Fibroblast of lung (primary cell): ENCODE data around the gene TBATA. TPM values are rescaled to one million over a fixed set of nuclear protein-coding genes. Genes with fewer than 3 reads are reported as not detected.
A peak's percentile ranks its signal among the peaks of the same experiment; 100 is the strongest.

Experiments used
- DNase-seq, 2 donors: peaks; one replicate each; pipeline versions ENCODE4 v3.0.0 to v3.0.0-alpha.2; 2010; ENCODE audit warnings: low read depth in 2 of 2
- H2AFZ ChIP-seq: 2 replicates; pipeline ENCODE4 v1.5.1; 2012; ENCODE audit warnings: low read length, control low read depth, inconsistent platforms
- H3K27ac ChIP-seq: 2 replicates; pipeline ENCODE4 v1.5.1; 2011; ENCODE audit warnings: low read length, control low read depth; ENCODE audit not compliant: insufficient read depth
- H3K27me3 ChIP-seq: 2 replicates; pipeline ENCODE4 v1.5.1; 2011; ENCODE audit warnings: mild to moderate bottlenecking, low read length; ENCODE audit not compliant: control insufficient read depth, insufficient read depth
- H3K36me3 ChIP-seq: 2 replicates; pipeline ENCODE4 v1.5.1; 2011; ENCODE audit warnings: low read length; ENCODE audit not compliant: control insufficient read depth, insufficient read depth
- H3K4me1 ChIP-seq: 2 replicates; pipeline ENCODE4 v1.5.1; 2011; ENCODE audit warnings: low read length; ENCODE audit not compliant: control insufficient read depth, insufficient read depth; ENCODE audit errors: extremely low read depth
- H3K4me2 ChIP-seq: 2 replicates; pipeline ENCODE4 v1.5.1; 2011; ENCODE audit warnings: low read length, control low read depth; ENCODE audit not compliant: insufficient read depth; ENCODE audit errors: extremely low read depth
- H3K4me3 ChIP-seq, 4 experiments: fragments of 200-600 bp in 1 of 4; sonication (generic) in 1 of 4; replicated peaks in 1 of 4; 2 replicates each; pipeline ENCODE4 v1.5.1; 2011 to 2016; ENCODE audit warnings: low read length in 4 of 4, low read depth in 3 of 4, mild to moderate bottlenecking in 3 of 4, control low read depth in 2 of 4, inconsistent platforms in 1 of 4, mixed read lengths in 1 of 4; ENCODE audit not compliant: insufficient read depth in 1 of 4; ENCODE audit errors: control extremely low read depth in 1 of 4
- H3K79me2 ChIP-seq: 2 replicates; pipeline ENCODE4 v1.5.1; 2012; ENCODE audit warnings: mild to moderate bottlenecking, low read length, inconsistent platforms; ENCODE audit not compliant: control insufficient read depth, insufficient read depth
- H3K9ac ChIP-seq: 2 replicates; pipeline ENCODE4 v1.5.1; 2011; ENCODE audit warnings: mild to moderate bottlenecking, low read length, control low read depth; ENCODE audit not compliant: insufficient read depth
- H3K9me3 ChIP-seq: 2 replicates; pipeline ENCODE4 v1.5.1; 2012; ENCODE audit warnings: low read depth, low read length; ENCODE audit not compliant: control insufficient read depth, insufficient read depth
- H4K20me1 ChIP-seq: 2 replicates; pipeline ENCODE4 v1.5.1; 2011; ENCODE audit warnings: low read length; ENCODE audit not compliant: control insufficient read depth, insufficient read depth; ENCODE audit errors: extremely low read depth
- EZH2 ChIP-seq: IDR thresholded peaks from 2 replicates; pipeline ENCODE4 v1.5.1; 2012; ENCODE audit warnings: low read length, control low read depth, mild to moderate bottlenecking; ENCODE audit errors: missing control alignments
- polyA plus RNA-seq, 2 donors: library from polyadenylated mRNA; depleted of rRNA in 1 of 2; stranded (reverse) in 1 of 2; unstranded in 1 of 2; fragments of >200 nt; gene quantifications; 2 replicates each; pipeline ENCODE4 v1.2.1, GENCODE V29; 2011 to 2012; ENCODE audit warnings: missing spikeins in 1 of 2
- total RNA-seq: library from RNA; depleted of rRNA; stranded (reverse); fragments of >200 nt; gene quantifications from 2 replicates; pipeline ENCODE4 v1.2.1, GENCODE V29; 2014
- TF ChIP-seq, protein P1 (sequence below), 2 donors: IDR thresholded peaks in 1 of 2; conservative IDR thresholded peaks in 1 of 2; 1 replicate in 1 of 2; 2 replicates in 1 of 2; pipeline ENCODE4 v1.5.1; 2011 to 2012; ENCODE audit warnings: low read length in 2 of 2, control low read depth in 1 of 2, inconsistent platforms in 1 of 2, low read depth in 1 of 2, mild to moderate bottlenecking in 1 of 2

The TBATA gene
- total and polyA plus RNA-seq, 2 donors (not counting 1 experiment from before 2014, with no cell fraction given), result not detected

DNA sequence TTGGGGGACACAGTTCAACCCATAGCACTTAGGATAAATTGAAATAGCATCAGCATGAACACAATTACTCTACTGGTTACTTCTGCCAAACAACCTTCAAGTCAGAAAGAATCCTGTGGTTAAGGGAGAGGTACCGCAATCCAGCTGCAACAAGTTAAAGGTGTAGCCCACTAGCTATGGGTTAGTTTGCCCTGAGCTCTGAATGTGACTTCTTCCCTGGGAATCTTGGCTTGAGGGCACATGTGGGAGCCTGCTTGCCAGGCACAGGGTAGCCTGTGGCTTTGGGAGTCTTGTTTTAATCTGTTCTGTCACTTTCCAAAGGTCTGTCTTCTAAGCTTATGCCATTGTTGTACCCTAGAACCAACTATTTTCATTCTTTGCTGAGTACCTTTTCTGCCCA, 21.7 kb upstream of the TBATA start:
- H2AFZ ChIP-seq, result no peak overlapping the region
- H3K4me1 ChIP-seq, result no peaks in the 10 kb centered on the region
- TF ChIP-seq EZH2, result no peak
- TF ChIP-seq, protein P1, sequence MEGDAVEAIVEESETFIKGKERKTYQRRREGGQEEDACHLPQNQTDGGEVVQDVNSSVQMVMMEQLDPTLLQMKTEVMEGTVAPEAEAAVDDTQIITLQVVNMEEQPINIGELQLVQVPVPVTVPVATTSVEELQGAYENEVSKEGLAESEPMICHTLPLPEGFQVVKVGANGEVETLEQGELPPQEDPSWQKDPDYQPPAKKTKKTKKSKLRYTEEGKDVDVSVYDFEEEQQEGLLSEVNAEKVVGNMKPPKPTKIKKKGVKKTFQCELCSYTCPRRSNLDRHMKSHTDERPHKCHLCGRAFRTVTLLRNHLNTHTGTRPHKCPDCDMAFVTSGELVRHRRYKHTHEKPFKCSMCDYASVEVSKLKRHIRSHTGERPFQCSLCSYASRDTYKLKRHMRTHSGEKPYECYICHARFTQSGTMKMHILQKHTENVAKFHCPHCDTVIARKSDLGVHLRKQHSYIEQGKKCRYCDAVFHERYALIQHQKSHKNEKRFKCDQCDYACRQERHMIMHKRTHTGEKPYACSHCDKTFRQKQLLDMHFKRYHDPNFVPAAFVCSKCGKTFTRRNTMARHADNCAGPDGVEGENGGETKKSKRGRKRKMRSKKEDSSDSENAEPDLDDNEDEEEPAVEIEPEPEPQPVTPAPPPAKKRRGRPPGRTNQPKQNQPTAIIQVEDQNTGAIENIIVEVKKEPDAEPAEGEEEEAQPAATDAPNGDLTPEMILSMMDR (conservative IDR thresholded peaks at IDR 0.05 in 1 of 2, IDR thresholded peaks at IDR 0.05 in 1 of 2; ENCODE audit: low read depth in 1 of 2, low read length in 2 of 2), result no peak
- H3K79me2 ChIP-seq, result no peaks in the 10 kb centered on the region
- H3K9me3 ChIP-seq, result no peaks in the 10 kb centered on the region
- H3K36me3 ChIP-seq, result no peaks in the 10 kb centered on the region
- no peak overlapping the region for H3K27ac ChIP-seq
- DNase-seq, result no peak
- no peak overlapping the region for H3K4me3 ChIP-seq
- H3K27me3 ChIP-seq, result peaks cover 5% of the 10 kb centered on the region
- no peaks in the 10 kb centered on the region for H4K20me1 ChIP-seq
- no peak overlapping the region for H3K9ac ChIP-seq
- no peak overlapping the region for H3K4me2 ChIP-seq

DNA sequence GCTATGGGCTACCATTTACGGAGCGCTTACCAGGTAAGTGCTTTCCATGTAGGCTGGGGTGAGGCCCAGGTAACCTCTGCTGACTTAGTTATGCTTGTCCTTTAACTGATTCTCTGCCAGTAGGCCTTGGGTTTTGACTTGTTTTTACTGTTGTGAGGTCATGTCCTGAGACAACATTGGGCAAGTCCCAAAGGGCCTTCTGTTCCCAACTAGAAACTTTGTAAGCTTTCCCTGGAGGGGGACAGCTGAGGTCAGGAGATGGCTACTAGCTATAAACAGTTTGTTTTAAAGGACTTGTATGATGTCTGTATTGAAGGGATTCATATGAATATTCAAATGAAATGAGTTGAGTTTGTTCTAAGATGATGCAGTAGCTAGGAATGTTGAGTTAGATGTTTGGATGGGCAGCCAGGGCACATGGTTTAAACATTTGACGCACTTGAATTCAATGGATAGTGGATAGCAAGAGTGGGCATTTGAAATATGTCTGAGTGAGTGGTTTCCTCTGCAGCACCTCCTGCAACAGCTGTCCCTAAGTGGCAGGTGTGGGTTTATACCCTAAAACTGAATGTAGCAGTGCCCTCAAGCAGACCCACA, 20.5 kb upstream of the TBATA start:
- Histone ChIP-seq H3K9ac (no peak overlapping the region), H3K27me3 (peaks cover 12% of the 10 kb centered on the region), H3K4me2 (no peak overlapping the region), H3K36me3 (no peaks in the 10 kb centered on the region), H3K79me2 (no peaks in the 10 kb centered on the region), H4K20me1 (no peaks in the 10 kb centered on the region), H2AFZ (no peak overlapping the region), H3K27ac (no peak overlapping the region), H3K4me1 (no peaks in the 10 kb centered on the region), H3K4me3 (no peak overlapping the region), H3K9me3 (no peaks in the 10 kb centered on the region)
- peak in 1 of 2 donors; percentile 50 for DNase-seq
- TF ChIP-seq EZH2, result no peak
- TF ChIP-seq, protein P1 (conservative IDR thresholded peaks at IDR 0.05 in 1 of 2, IDR thresholded peaks at IDR 0.05 in 1 of 2; ENCODE audit: low read depth in 1 of 2, low read length in 2 of 2), result no peak

DNA sequence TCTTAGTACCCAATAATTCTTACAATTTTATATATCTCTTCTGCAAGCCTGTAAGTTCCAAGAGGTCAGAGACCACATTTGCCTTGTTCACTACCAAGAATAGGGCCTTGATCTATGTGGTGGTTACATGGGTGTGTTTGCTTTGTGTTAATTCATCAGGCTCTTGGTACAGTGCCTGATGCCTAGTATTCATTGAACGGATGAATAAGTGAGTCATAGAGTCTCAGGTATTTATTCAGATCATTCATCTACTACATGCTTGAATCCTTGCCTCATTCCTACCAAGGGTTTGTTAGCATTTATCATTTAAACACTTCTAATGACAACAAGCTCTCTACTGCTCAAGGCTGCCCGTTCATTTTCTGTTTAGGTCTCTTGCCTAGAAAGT, 19.2 kb upstream of the TBATA start:
- H3K27me3 ChIP-seq, result peaks cover 14% of the 10 kb centered on the region
- H3K9ac ChIP-seq, result no peak overlapping the region
- DNase-seq, result peak in 1 of 2 donors; percentile 95
- TF ChIP-seq, protein P1 (conservative IDR thresholded peaks at IDR 0.05 in 1 of 2, IDR thresholded peaks at IDR 0.05 in 1 of 2; ENCODE audit: low read depth in 1 of 2, low read length in 2 of 2), result no peak
- TF ChIP-seq EZH2, result no peak
- no peaks in the 10 kb centered on the region for H3K36me3 ChIP-seq
- no peak overlapping the region for H3K4me2 ChIP-seq
- no peak overlapping the region for H3K4me3 ChIP-seq
- no peaks in the 10 kb centered on the region for H3K79me2 ChIP-seq
- no peaks in the 10 kb centered on the region for H4K20me1 ChIP-seq
- no peaks in the 10 kb centered on the region for H3K9me3 ChIP-seq
- H3K4me1 ChIP-seq, result no peaks in the 10 kb centered on the region
- no peak overlapping the region for H3K27ac ChIP-seq
- no peak overlapping the region for H2AFZ ChIP-seq
